Mammary epithelial cell (primary cell): Measurements from ENCODE around the gene GPBP1.

Experiments used
- EZH2 ChIP-seq: IDR thresholded peaks from 2 replicates; pipeline ENCODE4 v1.6.1; 2012; ENCODE audit warnings: low read length, inconsistent platforms, borderline replicate concordance
- TF ChIP-seq, protein P1 (sequence below), 2 donors: IDR thresholded peaks in 1 of 2; conservative IDR thresholded peaks in 1 of 2; 2 replicates each; pipeline ENCODE4 v1.5.1; 2011 to 2012; ENCODE audit warnings: inconsistent platforms in 2 of 2, low read length in 2 of 2, mild to moderate bottlenecking in 2 of 2, control low read depth in 1 of 2, low read depth in 1 of 2; ENCODE audit not compliant: insufficient read depth in 1 of 2; ENCODE audit errors: extremely low read depth in 1 of 2

DNA sequence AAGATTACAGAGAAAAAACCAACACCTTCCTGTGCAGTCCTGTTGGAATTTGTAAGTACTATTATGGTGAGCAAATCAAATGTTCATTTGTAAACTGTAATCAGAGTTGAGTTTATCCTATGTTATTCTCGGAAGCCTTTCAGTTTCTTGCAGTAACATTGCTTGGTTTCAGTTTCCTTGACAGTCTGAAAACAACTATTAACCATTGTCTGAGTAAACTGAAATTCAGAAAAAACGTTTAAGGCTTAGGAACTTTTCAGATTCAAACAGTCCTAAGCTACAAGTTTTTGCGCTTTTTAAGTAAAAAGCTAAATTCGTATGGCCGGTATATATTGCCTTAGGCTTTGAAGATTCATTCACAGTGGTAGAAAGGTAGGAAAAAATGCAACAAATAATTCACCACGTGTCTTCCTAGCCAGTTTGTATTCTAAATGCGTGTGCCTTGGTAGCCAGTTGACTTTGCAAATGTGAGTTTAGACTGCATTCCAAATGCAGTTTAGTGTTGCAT is 2.5 kb downstream of the GPBP1 start:
- TF ChIP-seq, protein P1, sequence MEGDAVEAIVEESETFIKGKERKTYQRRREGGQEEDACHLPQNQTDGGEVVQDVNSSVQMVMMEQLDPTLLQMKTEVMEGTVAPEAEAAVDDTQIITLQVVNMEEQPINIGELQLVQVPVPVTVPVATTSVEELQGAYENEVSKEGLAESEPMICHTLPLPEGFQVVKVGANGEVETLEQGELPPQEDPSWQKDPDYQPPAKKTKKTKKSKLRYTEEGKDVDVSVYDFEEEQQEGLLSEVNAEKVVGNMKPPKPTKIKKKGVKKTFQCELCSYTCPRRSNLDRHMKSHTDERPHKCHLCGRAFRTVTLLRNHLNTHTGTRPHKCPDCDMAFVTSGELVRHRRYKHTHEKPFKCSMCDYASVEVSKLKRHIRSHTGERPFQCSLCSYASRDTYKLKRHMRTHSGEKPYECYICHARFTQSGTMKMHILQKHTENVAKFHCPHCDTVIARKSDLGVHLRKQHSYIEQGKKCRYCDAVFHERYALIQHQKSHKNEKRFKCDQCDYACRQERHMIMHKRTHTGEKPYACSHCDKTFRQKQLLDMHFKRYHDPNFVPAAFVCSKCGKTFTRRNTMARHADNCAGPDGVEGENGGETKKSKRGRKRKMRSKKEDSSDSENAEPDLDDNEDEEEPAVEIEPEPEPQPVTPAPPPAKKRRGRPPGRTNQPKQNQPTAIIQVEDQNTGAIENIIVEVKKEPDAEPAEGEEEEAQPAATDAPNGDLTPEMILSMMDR (conservative IDR thresholded peaks at IDR 0.05 in 1 of 2, IDR thresholded peaks at IDR 0.05 in 1 of 2; ENCODE audit: extremely low read depth in 1 of 2, insufficient read depth in 1 of 2, low read depth in 1 of 2, low read length in 2 of 2) = no peak
- no peak for TF ChIP-seq EZH2
